ENCODE measurements around the gene CDIP1.

Gene CDIP1

DNA sequence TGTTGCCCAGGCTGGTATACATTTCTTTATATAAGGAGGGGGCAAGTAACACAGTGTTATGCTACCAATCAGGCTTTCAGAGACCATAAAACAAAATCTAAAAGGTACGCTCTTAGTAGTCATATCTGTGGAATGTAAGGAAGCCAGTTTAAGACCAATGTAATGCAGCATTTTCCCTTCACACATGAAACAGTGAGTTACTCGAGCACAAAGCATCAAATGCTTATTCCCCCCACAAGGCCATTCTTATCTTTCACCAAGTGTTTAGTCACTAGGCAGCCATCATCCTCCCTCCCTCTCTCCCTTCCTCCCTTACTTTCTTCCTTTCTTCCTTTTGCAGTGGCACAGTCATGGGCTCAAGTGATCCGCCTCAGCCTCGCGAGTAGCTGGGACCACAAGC is 49.5 kb downstream of the CDIP1 start:
- no peak for DNase-seq (ENCODE audit: low read depth in 2 of 2)

GRCh38 chr16:4488499-4488967 is 50.0 kb downstream of the CDIP1 start:
- no peak for DNase-seq (ENCODE audit: low read depth in 2 of 2)

DNA sequence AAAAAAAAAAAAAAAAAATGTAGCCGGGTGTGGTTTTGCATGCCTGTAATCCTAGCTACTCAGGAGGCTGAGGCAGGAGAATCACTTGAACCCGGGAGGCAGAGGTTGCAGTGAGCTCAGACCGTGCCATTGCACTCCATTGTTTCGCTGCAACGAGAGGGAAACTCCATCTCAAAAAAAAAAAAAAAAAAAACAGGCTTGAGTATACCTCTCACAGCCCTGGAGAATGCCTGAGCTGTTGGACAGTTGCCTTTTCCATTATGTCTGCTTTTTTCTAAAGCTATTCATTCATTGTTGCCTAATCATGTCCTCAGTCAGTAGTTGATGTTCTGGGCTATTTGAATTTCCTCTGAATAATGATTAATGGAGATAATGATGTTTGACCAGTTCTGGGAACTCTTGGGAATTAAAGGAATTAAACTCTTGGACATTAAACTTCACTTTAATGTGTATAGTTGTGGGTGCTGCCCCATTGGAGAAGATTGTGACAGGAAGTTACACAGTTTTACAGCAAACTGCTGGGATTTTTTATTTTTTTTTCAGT is 50.5 kb downstream of the CDIP1 start:
- DNase-seq (ENCODE audit: low read depth in 2 of 2), result no peak

- DNase-seq (ENCODE audit: low read depth in 2 of 2), result no peak
These were observed 52.3 kb downstream of the CDIP1 start for GRCh38 chr16:4486126-4486893.

DNA sequence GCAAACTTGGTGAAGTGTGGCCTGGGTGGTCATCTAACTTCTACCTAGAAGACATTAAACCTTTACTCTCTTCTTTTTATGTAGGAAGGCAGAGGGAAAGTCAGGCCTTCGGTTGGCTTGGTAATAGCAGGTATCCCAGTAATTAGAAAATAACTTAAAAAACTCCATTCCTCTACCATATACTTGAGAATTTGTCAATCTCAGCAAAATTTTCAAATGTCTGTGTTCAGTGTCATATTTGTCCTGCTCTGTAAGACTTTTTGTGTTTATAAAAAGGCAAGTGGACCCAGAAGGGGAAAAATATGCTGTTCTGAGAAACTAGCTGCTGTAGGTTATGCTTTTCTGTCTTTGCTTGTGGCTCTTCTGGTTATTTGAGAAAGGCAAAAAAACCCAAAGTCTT is 56.6 kb downstream of the CDIP1 start:
- no peak for DNase-seq (ENCODE audit: low read depth in 2 of 2)

- no peak for DNase-seq (ENCODE audit: low read depth in 2 of 2)
These were observed 57.0 kb downstream of the CDIP1 start for GRCh38 chr16:4481526-4481925.

DNA sequence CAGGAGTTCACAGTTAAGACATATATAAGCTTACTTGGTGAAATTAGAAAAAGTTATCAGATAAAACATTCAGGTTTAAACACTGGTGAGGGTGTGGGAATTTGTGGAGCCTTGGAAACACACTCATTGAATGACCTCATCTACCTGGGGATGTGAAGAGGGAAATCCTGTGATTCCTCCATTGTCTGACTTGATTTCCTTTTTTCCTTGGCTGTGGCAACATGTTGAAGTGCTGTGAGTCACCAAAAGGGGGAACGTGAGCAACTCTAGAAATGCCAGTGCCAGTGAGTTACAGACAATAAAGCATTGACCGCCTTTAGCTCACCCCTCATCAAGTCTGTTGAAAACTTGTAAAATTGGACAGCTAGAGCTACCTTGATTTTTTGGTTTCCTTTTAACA is 60.6 kb downstream of the CDIP1 start:
- DNase-seq (ENCODE audit: low read depth in 2 of 2), result no peak

DNA sequence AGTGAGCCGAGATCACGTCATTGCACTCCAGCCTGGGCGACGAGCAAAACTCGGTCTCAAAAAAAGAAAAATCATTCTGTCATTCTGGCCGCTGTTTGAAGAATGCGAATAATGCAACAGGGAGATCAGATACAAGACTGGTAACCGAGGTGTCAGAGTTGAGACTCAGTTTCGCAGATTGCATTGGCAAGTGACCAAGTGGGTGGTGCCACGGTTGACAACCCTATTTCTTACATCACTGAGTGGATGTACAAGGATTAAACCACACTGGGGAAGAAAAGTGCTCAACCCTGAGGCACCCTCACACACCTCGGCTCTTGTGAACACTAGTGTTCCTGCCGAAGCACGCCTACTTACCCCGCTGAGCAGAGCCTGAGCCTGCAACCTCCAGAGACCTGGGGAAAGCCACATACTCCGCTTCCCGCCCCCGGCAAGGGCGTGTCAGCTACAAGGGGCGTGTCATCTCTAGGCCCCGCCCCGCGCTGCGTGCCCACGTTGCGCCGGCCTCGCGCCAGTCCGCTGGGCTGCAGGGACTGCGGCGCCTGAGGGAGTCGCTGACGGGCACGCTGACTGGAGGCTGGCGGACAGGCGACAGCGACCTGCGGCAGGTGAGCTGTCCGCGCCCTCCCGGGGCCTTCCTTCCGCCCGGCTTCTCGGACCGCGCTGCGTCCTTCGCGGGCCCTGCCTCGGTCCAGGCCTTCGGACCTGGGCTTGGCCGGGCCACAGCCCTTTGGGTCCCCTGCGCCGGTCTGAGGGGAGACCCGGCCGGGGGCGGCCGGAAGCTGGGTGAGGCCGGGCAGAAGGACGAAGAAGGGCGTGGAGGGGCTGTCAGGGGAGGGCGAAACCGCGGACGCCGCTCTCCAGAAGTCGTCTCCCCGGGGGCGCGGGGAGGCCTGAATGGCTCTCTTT is 62.4 kb downstream of the CDIP1 start, which contains the start of gene HMOX2:
TSS of gene HMOX2 (plus strand) at position 519 of the 909 bp plus-strand sequence. CDS start 29,127 bp downstream, outside the sequence.
- DNase-seq (ENCODE audit: low read depth in 2 of 2), result peak; percentile 92

DNA sequence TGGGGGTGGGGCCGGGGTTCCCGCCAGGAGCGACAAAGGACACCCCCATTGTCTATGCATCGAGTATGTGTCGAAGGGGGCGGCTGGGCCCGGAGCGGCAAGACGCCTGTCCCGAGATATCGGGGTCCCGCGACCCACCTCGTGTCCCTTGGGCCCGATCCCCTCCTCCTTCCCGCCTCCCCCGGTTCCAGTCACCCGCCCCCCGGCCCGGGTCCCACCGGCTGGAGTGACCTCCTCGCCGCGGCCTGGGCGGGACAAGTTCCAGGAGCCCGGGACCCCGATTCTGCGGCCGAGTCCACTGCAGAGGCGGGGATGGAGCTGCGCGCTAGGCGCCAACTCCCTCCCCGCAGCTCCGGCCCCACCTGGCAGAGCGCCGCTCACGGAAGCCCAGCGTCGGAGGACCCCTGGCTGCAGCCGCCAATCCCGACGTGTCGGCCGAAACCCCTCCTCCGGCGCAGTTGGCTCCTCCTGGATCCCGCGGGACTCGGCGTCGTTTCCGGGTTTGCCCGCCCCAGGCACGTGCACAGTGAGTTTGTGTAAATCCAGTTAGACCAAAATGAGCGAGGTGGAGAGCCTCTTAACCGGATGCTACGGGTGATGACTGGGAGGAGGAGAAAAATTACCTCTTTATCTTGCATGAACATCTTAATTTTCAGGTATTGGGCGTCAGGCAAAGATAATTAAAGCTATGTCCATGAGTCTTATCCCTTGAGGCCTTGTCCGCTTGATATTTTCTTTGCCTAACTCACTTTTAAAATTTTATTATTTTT is 64.2 kb downstream of the CDIP1 start, which contains the start of gene NMRAL1:
TSS of gene NMRAL1 (minus strand) at position 434 of the 770 bp plus-strand sequence. CDS start 493 bp downstream, outside the sequence.
- peak; percentile 87 to 90 for DNase-seq (ENCODE audit: low read depth in 2 of 2)

DNA sequence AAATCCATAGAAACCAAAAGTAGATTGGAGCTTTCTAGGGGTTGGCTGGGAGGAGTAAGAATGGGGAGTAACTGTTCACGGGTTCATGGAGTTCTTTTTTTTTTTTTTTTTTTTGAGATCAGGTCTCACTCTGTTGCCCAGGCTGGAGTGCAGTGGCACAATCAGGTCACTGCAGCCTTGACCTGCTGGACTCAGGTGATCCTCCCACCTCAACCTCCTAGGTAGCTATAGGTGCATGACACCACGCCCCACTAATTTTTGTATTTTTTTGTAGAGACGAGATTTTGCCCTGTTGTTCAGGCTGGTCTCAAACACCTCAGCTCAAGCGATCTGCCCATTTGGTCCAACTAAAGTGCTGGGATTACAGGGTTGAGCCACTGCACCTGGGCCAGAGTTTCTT is 65.7 kb downstream of the CDIP1 start:
- DNase-seq (ENCODE audit: low read depth in 2 of 2), result no peak

- DNase-seq (ENCODE audit: low read depth in 2 of 2), result no peak
These were observed 66.7 kb downstream of the CDIP1 start for GRCh38 chr16:4471869-4472268.

DNA sequence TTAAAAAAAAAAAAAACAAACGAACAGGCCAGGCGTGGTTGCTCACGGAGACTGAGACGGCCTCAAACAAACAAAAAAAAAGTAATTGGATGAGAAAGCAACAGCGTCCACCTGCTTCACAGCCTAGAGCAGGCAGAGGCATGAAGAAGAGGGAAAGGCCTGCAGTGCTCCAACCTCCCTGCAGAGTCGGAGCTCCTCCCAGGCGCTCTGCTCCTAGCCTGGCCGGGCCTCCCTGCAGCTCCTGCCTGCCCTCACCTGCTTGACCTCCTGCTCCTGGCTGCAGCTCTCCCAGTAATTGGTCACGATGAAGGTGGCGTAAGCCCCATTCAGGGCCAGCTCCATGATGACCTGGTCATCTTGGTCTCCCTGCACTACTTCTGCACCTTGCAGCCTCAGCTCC is 69.6 kb downstream of the CDIP1 start:
- DNase-seq (ENCODE audit: low read depth in 2 of 2), result no peak

DNA sequence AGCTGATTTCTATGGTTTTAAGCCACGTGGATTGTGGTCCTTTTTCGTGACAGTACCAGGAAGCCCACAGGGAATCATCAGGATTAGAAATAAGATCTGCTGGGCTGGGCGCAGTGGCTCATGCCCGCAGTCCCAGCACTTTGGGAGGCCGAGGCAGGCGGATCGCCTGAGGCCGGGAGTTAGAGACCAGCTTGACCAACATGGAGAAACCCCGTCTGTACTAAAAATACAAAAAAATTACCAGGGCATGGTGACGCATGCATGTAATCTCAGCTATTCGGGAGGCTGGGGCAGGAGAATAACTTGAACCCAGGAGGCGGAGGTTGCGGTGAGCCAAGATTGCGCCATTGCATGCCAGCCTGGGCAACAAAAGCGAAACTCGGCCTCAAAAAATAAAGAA is 70.7 kb downstream of the CDIP1 start:
- DNase-seq (ENCODE audit: low read depth in 2 of 2), result no peak

GRCh38 chr16:4465977-4466779 is 72.4 kb downstream of the CDIP1 start:
- peak; percentile 42 to 45 for DNase-seq (ENCODE audit: low read depth in 2 of 2)

DNA sequence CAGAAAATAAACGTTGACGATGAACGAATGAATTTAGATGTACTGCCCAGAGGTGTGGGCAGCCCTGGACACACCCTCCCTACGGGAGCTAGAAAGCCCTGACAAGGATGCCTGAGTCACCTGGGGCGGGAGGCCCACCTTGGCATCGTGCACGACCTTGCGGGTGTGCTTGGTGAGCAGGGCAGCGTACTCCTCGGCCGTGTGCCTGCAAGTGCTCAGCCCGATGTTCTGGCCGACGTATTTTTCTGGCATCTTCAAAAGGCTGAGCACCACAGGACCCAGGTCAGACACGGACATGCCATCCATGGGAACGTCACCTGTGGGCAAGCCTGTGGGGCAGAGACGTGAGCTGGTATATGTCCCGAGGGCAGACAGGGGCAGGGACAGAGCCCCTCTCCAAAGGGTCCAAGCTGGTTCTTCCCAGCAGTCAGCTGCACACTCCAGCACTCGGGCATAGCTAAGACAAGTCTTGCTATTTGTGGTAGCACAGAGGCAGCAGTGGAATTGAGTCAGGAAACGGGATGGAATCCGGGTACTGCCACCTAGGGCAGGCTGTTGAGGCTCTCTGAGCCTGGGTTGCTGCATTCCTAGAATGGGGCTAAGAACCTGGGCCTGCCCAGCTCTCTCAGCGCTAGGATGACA is 74.9 kb downstream of the CDIP1 start:
- no peak for DNase-seq (ENCODE audit: low read depth in 2 of 2)

DNA sequence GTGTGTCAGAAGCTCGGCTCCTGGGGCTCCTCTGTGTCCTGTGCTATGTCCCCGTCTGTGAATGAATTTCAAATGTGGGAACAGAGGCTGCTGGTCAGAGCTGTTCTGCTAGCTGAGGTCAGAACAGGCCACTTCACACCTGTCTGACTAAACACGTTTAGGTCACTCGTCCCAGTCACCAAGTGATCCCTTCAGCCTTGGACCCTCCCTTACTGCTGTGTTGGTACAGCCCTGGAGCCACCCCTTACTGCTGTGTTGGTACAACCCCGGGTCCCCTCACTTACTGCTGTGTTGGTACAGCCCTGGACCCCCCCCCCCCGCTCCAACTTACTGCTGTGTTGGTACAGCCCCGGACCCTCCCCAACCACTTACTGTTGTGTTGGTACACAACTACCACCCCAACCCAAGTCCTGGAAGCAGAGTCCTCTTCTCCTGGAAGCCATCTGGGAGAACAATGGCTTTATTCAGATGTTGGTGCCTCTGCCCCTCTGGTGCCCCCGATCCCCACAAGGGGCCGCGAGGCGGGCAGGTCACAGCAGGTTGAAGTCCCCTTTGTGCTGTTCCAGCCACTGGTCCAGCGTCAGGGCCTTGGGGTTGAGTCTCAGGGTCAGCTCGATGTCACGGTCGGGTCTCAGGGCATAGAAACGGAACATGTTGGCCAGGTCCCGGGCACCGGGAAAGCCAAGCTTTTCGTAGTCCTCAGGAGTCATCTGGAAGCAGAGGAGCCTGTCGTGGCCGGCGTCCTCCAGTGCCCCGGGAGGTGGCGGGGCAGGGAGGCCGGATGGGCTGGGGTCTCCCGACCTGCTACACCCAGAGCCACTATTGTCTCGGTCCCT is 77.1 kb downstream of the CDIP1 start:
- no peak for DNase-seq (ENCODE audit: low read depth in 2 of 2)

DNA sequence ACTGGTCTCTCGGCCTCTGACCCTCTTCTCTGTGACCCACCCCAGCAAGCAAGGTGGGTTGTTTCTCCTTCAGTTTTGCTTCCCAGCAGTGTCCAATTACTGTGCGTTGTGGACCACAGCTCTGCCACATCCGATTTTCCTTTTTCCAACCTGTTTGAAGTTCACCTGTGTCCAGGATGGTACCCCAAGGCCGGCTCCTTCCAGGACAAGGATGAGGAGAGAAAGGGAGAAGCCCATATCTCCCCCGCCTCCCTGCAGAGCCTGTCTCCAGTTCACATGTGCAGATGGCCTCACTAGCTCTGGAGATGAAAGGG is 77.7 kb downstream of the CDIP1 start:
- no peak for DNase-seq (ENCODE audit: low read depth in 2 of 2)
